ENCODE measurements around the gene TUFT1.
A peak's percentile ranks its signal among the peaks of the same experiment; 100 is the strongest.

The TUFT1 gene

GRCh38 chr1:151540021-151540981, at the start of gene TUFT1:
Gene TUFT1 (plus strand): TSS chr1:151540309. CDS start chr1:151540367, 58 bp downstream.
- DNase-seq: peak; percentile 81

GRCh38 chr1:151491641-151492040, 48.5 kb upstream of the TUFT1 start:
- DNase-seq: no peak

DNA sequence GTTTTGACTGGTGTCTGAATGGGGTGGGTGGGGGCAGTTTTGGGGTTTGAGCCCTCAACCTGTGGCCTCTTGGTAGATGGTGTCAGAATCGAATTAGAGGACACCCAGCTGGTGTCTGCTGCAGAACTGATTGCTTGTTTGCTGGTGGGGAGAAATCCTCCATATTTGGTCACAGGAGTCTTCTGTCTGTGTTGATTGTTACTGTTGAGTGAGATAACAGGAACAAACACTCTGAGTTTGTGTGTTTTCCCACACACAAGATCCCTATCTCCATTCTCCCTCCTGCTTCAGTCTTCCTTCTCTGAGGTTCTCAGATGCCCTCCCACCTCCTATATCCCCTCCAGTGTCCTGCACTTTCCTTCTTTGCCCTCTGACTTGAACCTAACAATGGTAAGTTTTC, 48.0 kb upstream of the TUFT1 start:
- no peak for DNase-seq

- no peak for DNase-seq
Observed at GRCh38 chr1:151493042-151493441, 47.1 kb upstream of the TUFT1 start.

DNA sequence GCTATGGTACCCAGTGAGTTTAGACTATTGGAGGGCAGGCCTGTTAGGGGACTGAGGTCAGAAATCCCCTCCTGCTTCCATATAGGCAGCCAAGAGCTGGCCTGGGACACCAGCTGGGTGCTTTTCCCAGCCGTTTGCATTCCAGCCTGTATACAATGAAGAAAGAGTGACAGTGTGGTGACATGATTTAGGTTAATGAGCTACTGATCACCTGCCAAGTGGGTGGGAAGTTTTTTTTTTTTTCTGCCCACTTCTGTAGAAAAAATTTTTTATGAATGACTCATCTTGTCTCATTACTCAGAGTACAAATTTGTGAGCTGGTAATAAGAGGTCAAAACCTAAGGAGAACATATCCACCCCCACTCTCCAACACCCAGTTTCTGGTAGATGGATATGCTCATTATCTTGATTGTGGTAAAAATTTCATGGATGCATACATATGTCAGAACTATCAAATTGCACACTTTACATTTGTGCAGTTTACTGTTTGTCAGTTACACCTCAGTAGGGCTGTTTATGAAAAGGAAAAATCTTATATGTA, 45.3 kb upstream of the TUFT1 start:
- peak; percentile 35 for DNase-seq

- no peak for DNase-seq
Observed at GRCh38 chr1:151495316-151495715, 44.8 kb upstream of the TUFT1 start.

- DNase-seq: no peak
Observed at GRCh38 chr1:151499365-151499764, 40.7 kb upstream of the TUFT1 start.

DNA sequence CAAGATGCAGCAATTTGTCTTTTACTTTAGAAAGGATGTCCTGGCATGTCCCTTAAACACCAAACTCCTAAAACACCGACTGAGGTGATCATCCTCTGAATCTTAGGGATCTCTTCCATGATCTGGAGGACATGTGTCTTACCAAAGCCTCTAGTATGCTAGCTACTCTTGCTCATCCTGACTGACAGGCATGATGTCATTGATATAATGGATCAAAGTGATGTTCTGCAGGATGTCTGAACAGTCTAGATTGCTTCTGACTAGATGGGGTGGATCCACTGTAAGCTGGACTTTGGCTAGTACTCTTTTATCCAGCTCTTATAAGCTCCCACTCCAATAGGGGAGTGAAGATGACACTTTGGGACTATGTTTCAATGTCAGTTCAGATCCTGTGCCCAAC, 40.2 kb upstream of the TUFT1 start:
- DNase-seq: no peak

GRCh38 chr1:151501474-151501873, 38.6 kb upstream of the TUFT1 start:
- DNase-seq: no peak

- no peak for DNase-seq
Observed at GRCh38 chr1:151502035-151502700, 37.9 kb upstream of the TUFT1 start.

DNA sequence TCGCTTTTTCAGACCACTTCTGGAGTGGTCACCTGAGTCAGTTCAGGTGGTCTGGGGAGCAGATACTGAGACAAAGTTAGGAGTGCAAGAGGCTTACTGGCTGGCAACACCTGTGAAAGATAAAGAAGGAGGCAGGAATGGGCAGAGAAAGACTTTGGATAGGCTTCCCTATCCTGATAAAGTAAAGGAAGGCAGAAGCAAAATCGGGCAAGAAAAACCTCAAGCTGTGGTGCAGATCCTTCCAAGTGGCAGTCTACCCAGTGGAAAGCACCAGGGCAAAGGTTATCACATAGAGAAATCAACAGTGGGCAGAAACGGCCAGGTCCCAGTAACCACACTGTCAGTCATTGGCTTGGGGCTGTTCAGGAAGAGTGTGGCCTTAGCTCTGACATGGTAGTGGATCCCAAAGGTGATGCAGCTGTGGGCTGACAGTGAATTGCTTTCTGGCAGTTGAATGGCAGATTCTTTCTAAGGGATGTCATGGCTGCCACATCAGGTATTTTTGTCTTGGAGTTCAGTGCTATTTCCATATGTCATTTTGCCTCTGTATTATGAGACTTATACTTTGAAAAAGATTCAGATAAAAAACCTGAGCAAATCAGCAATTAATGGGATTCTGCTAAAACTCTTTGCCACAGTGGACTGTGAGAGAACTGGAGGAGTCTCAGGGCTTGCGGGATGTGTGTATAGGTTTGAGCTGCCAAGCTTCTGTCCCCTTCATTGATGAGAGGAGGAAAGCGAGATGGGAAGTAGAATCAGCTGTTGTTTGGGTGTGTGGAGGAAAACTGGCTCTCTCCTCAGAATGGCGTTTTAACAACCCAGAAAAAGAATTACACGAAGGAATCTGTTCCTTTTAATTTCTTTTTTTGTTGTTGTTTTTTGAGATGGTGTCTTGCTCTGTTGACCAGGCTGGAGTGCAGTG, 37.0 kb upstream of the TUFT1 start:
- DNase-seq: no peak

DNA sequence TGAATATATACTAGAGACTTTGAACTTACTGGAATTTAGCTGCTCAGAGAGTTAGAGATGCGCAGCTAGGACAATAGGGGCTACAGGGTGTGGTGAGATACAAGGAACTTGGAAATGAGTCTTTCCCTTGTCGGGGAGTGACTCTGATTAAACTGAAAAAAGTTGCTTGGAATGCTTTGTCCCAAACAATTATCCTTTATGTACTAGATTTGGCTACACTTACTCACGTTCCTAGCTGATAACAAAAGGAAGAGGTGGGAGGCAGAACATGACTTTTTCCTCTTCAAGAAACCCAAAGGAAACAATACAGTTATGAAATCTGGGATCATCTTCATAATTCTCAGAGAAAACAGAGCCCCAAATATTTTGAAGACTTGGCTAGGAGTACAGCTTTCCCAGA, 35.9 kb upstream of the TUFT1 start:
- DNase-seq: no peak

DNA sequence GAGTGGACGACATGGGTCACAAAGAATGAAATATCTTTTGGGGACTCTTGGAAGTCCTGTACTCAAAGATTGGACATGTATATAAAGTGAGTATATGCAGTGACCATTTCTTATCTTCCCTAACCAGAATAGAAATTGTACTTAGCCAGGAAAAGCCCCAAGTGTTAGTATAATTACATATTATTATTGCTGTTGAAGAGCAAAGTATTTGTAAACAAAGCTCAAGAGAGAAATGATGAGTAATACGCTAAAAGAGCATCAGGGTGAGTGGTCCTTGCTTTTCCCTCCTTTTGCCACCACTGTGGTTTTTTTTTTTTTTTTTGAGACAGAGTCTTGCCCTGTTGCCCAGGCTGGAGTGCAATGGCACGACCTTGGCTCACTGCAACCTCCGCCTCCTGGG, 35.4 kb upstream of the TUFT1 start:
- DNase-seq: no peak

GRCh38 chr1:151508833-151509232, 31.3 kb upstream of the TUFT1 start:
- DNase-seq: no peak

- no peak for DNase-seq
Observed at GRCh38 chr1:151509350-151510019, 30.6 kb upstream of the TUFT1 start.

GRCh38 chr1:151510020-151510405, 30.1 kb upstream of the TUFT1 start:
- no peak for DNase-seq

DNA sequence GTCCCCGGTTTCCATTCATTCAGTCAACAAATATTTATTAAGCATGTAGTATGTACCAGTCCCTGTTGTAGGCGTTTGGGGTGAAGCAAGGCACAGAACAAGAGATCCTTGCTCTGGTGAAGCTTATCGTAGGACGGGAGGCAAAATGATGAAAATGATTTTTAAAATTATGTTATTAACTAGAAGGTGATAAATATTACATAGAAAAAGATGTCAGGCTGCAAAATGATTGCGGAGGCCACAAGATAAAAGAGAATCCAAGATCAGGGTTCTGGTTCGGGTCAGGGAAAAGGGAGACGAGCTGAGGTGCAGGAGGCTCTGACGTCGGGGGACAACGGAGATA, 29.5 kb upstream of the TUFT1 start:
- no peak for DNase-seq

GRCh38 chr1:151510957-151511635, 29.0 kb upstream of the TUFT1 start, which contains the start of gene CGN:
Gene CGN (plus strand): TSS chr1:151511387. CDS start chr1:151518520, 7,133 bp downstream.
- DNase-seq: peak; percentile 61

GRCh38 chr1:151511636-151512215, 28.4 kb upstream of the TUFT1 start:
- no peak for DNase-seq

DNA sequence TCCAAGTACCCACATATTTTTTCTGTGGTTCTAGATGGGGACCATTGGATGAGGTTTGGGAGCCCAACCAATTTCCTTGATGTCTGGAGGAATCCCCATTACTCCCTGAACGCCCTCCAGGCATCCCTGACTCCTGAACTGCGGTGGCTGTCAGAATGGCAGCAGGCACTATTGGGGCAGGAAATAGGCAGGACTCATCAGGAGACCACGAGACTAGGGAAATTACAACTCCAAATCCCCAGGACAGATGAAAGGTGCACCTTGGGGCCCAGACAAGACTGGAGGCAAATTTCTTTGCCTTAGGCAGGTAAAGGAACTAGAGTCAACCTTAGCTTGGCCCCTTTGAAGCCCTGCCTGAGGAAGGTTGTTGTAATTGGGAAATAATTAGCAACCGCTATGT, 27.8 kb upstream of the TUFT1 start:
- no peak for DNase-seq
